ENCODE results near the gene NKIRAS1.

DNA sequence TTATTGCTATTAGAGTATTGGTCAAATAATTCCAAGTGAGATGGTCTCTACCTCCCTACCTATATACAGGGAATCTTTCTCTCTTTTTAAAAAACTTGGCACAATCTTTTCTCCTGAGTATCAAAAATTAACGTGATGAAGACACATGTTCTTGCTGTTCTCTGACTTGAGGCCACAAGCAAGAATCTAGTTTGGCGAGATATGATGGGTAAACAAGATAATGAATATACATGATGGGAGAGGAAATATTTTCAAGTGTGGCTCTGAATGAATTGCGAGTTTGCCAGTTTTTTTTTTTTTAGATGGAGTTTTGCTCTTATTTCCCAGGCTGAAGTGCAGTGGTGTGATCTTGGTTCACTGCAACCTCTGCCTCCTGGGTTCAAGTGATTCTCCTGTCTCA is 39.9 kb upstream of the NKIRAS1 start:
- TF ChIP-seq POLR2A (IDR thresholded peaks at IDR 0.05), result no peak
- TF ChIP-seq, protein P1, sequence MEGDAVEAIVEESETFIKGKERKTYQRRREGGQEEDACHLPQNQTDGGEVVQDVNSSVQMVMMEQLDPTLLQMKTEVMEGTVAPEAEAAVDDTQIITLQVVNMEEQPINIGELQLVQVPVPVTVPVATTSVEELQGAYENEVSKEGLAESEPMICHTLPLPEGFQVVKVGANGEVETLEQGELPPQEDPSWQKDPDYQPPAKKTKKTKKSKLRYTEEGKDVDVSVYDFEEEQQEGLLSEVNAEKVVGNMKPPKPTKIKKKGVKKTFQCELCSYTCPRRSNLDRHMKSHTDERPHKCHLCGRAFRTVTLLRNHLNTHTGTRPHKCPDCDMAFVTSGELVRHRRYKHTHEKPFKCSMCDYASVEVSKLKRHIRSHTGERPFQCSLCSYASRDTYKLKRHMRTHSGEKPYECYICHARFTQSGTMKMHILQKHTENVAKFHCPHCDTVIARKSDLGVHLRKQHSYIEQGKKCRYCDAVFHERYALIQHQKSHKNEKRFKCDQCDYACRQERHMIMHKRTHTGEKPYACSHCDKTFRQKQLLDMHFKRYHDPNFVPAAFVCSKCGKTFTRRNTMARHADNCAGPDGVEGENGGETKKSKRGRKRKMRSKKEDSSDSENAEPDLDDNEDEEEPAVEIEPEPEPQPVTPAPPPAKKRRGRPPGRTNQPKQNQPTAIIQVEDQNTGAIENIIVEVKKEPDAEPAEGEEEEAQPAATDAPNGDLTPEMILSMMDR (IDR thresholded peaks at IDR 0.05), result no peak

All from uterus (tissue), 2 donors.